ENCODE data around the gene HTT. TPM values are rescaled to one million over a fixed set of nuclear protein-coding genes. Genes with fewer than 3 reads are reported as not detected.

The HTT gene
- total RNA-seq, 1 experiment from 2014 or later, result 64.4 TPM

DNA sequence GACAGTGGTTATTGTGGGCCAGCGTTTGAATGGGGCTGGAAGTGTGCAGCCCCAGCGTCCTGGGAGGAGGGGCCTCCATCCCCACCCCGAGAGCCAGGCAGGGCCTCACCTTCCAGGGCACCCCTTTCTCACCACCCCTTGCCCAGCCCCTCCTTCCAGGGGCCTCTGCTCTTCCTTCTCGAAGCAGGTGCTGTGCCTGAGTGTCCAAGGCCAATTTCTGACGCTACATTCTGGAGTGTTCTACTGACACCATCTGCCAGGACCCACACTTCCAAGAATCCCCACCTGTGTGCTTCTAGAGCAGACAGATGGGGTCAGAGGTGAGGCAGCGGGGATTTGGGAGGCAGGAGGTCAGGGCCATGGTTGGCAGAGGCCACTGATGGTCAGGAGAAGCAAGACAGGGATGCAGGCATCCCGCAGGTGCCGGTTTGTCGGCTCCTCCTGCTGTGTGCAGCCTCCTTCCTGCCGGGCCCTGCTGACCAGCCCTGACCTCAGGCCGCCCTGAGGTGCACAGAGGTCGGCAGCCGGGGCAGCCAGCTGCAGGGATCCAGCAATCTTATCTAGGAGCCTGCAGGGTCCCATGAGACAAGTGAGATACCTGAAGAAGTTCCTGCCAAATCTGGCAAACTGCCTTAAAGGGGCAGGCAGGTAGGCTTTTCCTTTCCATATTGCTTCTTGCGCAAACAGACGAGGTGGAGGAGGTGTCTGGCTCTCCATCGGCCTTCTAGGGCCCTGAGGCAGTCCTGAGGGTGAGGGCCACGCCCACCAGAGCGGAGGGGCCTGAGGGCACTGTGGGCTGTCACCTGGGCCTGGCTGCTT is 193.3 kb downstream of the HTT start:
- H4K8ac ChIP-seq (replicated peaks; ENCODE audit: insufficient read length, low read depth, low read length), result no peak overlapping the region

More for the DNA sequence above, 193.3 kb downstream of the HTT start:
- Histone ChIP-seq H3K79me2 (ENCODE audit: insufficient read depth, low read length) (no peaks in the 10 kb centered on the region), H3K56ac (ENCODE audit: insufficient read length, low read depth, low read length) (no peak overlapping the region), H3K14ac (ENCODE audit: insufficient read depth, low read length) (no peak overlapping the region), H3K23me2 (ENCODE audit: insufficient read length, low read depth, low read length, poor library complexity, severe bottlenecking) (no peaks in the 10 kb centered on the region), H2AK5ac (ENCODE audit: insufficient read length, low read length) (no peak overlapping the region), H3K27me3 (ENCODE audit: insufficient read depth, low read length) (no peaks in the 10 kb centered on the region; the same call in 1 of the 2 replicates), H2BK5ac (ENCODE audit: insufficient read length, low read length) (no peak overlapping the region), H4K5ac (ENCODE audit: insufficient read length, low read depth, low read length) (no peak overlapping the region), H2BK15ac (ENCODE audit: low read depth, low read length) (no peak overlapping the region), H3K4ac (ENCODE audit: low read depth, low read length) (no peak overlapping the region), H3K9me3 (ENCODE audit: control insufficient read depth, low read depth, low read length) (no peaks in the 10 kb centered on the region), H3K4me2 (ENCODE audit: insufficient read depth, insufficient read length, low read length) (no peak overlapping the region), H3K18ac (ENCODE audit: insufficient read length, low read depth, low read length) (no peak overlapping the region), H3K79me1 (ENCODE audit: insufficient read depth, low read depth, low read length, poor library complexity, severe bottlenecking) (no peaks in the 10 kb centered on the region), H3K27ac (ENCODE audit: insufficient read length, low read depth, low read length) (no peak overlapping the region), H3T11ph (ENCODE audit: low read length) (no peak overlapping the region), H3K23ac (ENCODE audit: insufficient read length, low read depth, low read length) (no peak overlapping the region), H3K9ac (ENCODE audit: extremely low read depth, insufficient read length, low read length) (no peak overlapping the region), H3K4me1 (ENCODE audit: insufficient read depth, low read length) (no peaks in the 10 kb centered on the region), H4K91ac (ENCODE audit: insufficient read length, low read depth, low read length) (no peak overlapping the region), H2AFZ (ENCODE audit: low read length) (no peak overlapping the region), H2BK20ac (ENCODE audit: low read depth, low read length, poor library complexity, severe bottlenecking) (no peak overlapping the region), H2BK120ac (ENCODE audit: low read depth, low read length, poor library complexity, severe bottlenecking) (no peak overlapping the region), H4K20me1 (ENCODE audit: control insufficient read depth, insufficient read depth, insufficient read length) (no peaks in the 10 kb centered on the region), H2BK12ac (ENCODE audit: insufficient read length, low read depth, low read length) (no peak overlapping the region)
- peaks cover 4 to 14% of the 10 kb centered on the region in 2 experiments; a peak in 3 of 4 replicates for H3K4me1 Mint-ChIP-seq
- no peak overlapping the region; a peak in 1 of 7 replicates for H3K27ac Mint-ChIP-seq
- TF ChIP-seq, protein P1, sequence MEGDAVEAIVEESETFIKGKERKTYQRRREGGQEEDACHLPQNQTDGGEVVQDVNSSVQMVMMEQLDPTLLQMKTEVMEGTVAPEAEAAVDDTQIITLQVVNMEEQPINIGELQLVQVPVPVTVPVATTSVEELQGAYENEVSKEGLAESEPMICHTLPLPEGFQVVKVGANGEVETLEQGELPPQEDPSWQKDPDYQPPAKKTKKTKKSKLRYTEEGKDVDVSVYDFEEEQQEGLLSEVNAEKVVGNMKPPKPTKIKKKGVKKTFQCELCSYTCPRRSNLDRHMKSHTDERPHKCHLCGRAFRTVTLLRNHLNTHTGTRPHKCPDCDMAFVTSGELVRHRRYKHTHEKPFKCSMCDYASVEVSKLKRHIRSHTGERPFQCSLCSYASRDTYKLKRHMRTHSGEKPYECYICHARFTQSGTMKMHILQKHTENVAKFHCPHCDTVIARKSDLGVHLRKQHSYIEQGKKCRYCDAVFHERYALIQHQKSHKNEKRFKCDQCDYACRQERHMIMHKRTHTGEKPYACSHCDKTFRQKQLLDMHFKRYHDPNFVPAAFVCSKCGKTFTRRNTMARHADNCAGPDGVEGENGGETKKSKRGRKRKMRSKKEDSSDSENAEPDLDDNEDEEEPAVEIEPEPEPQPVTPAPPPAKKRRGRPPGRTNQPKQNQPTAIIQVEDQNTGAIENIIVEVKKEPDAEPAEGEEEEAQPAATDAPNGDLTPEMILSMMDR (conservative IDR thresholded peaks at IDR 0.05), result no peak
- no peaks in the 10 kb centered on the region for H3K9me3 Mint-ChIP-seq
- no peak overlapping the region for H3K4me3 Mint-ChIP-seq
- H3K36me3 Mint-ChIP-seq (ENCODE audit: insufficient read depth in 1 of 3, low read depth in 3 of 3), result no peaks in the 10 kb centered on the region
- DNase-seq, result no peak
- peaks cover 19% of the 10 kb centered on the region for H3K27me3 Mint-ChIP-seq (ENCODE audit: low read depth)
- WGBS (ENCODE audit: extremely low coverage, insufficient read length, low lambda C conversion rate), result no CpG with 5 or more reads among the region's 18 CpGs
